ENCODE measurements around the gene CCND1. TPM values are rescaled to one million over a fixed set of nuclear protein-coding genes. Genes with fewer than 3 reads are reported as not detected.

The CCND1 gene
- total RNA-seq, 1 experiment from 2014 or later: 331 TPM

DNA sequence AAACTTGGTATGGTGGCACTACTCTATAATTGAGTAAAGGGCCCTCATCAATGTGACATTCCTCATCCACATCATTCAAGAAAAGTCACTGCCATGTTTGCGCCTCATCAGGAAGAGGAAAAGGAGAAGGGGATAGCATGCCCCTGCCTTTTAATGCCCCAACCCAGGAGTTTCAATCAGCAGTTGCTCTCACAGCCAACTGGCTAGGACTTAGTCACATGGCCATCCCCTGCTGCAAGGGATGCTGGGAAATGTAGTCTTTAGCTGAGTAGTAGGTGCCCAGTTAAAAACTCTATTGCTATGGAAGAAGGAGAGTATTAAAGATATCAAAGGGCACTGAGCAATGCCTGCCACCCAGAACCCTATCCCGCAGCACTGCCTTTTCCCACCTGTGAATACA, 10.9 kb upstream of the CCND1 start:
- ChIA-PET CTCF (interaction anchor here (0.7 to 1.0 kb wide), 2 partner anchors 9 to 54 kb away, joined by 3 read pairs; no protein-coding TSS in a partner anchor), POLR2A (interaction anchor here (0.6 kb wide), 1 partner anchor 203 kb away, joined by 4 read pairs; no protein-coding TSS in a partner anchor)
- Histone ChIP-seq H3K36me3 (ENCODE audit: control insufficient read depth, insufficient read depth, low read length) (no peaks in the 10 kb centered on the region), H3K4me3 (ENCODE audit: low read depth, low read length) (no peak overlapping the region), H3K4me1 (peaks cover 10% of the 10 kb centered on the region), H3K9me3 (peaks cover 13% of the 10 kb centered on the region; the same call in 1 of the 2 replicates), H3K27me3 (replicated peaks; ENCODE audit: control insufficient read depth, insufficient read depth, low read length) (no peaks in the 10 kb centered on the region)
- no peaks in the 10 kb centered on the region for H3K27me3 Mint-ChIP-seq (ENCODE audit: insufficient read depth, unreplicated experiment)
- peak; percentile 71 to 76 for DNase-seq
- H3K9me3 Mint-ChIP-seq (ENCODE audit: unreplicated experiment): peaks cover 9% of the 10 kb centered on the region
- peaks cover 6% of the 10 kb centered on the region for H3K36me3 Mint-ChIP-seq (ENCODE audit: insufficient read depth, unreplicated experiment)
- H3K4me3 Mint-ChIP-seq (ENCODE audit: unreplicated experiment): no peak overlapping the region
- TF ChIP-seq, protein P1, sequence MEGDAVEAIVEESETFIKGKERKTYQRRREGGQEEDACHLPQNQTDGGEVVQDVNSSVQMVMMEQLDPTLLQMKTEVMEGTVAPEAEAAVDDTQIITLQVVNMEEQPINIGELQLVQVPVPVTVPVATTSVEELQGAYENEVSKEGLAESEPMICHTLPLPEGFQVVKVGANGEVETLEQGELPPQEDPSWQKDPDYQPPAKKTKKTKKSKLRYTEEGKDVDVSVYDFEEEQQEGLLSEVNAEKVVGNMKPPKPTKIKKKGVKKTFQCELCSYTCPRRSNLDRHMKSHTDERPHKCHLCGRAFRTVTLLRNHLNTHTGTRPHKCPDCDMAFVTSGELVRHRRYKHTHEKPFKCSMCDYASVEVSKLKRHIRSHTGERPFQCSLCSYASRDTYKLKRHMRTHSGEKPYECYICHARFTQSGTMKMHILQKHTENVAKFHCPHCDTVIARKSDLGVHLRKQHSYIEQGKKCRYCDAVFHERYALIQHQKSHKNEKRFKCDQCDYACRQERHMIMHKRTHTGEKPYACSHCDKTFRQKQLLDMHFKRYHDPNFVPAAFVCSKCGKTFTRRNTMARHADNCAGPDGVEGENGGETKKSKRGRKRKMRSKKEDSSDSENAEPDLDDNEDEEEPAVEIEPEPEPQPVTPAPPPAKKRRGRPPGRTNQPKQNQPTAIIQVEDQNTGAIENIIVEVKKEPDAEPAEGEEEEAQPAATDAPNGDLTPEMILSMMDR (IDR thresholded peaks at IDR 0.05; ENCODE audit: insufficient read depth in 1 of 2, low read depth in 1 of 2, low read length in 1 of 2, severe bottlenecking in 1 of 2, unreplicated experiment in 1 of 2): no peak
- intact Hi-C loops (cut with micrococcal nuclease; ENCODE audit: unreplicated experiment): no loop called here
- no TSS peak for BruUV-seq (replicated peaks)
- peak overlapping the region; percentile 18 for H3K27ac Mint-ChIP-seq (ENCODE audit: unreplicated experiment)
- H3K4me1 Mint-ChIP-seq (ENCODE audit: low read depth, unreplicated experiment): peaks cover 19% of the 10 kb centered on the region

DNA sequence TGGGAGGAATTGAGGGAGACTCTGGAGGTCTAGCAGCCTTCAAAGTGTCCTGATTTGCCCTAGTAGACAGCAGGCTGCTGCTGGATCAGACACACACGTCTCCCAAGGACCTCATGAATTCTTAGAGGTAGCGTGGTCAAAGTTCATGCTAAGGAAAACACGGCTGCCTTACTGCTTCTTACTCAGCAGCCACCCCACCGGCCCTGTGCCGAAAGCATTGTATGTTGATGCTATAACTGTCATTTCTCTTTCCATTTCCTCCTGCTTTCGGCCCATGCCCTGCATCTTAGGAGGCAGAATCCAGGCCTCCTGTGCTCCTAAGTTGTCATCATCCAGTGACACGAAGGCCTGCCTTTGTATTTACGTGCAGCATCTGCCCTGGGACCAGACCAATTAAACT, 10.5 kb upstream of the CCND1 start:
- Mint-ChIP-seq H3K36me3 (ENCODE audit: insufficient read depth, unreplicated experiment) (peaks cover 6% of the 10 kb centered on the region), H3K4me1 (ENCODE audit: low read depth, unreplicated experiment) (peaks cover 23% of the 10 kb centered on the region), H3K9me3 (ENCODE audit: unreplicated experiment) (peaks cover 9% of the 10 kb centered on the region), H3K27me3 (ENCODE audit: insufficient read depth, unreplicated experiment) (no peaks in the 10 kb centered on the region), H3K4me3 (ENCODE audit: unreplicated experiment) (no peak overlapping the region), H3K27ac (ENCODE audit: unreplicated experiment) (peak overlapping the region; percentile 24)
- H3K36me3 ChIP-seq (ENCODE audit: control insufficient read depth, insufficient read depth, low read length): no peaks in the 10 kb centered on the region
- TF ChIP-seq, protein P1 (IDR thresholded peaks at IDR 0.05; ENCODE audit: insufficient read depth in 1 of 2, low read depth in 1 of 2, low read length in 1 of 2, severe bottlenecking in 1 of 2, unreplicated experiment in 1 of 2): no peak
- peaks cover 13% of the 10 kb centered on the region; the same call in 1 of the 2 replicates for H3K9me3 ChIP-seq
- POLR2A ChIA-PET: no interaction called here
- DNase-seq: peak; percentile 37 to 65
- BruUV-seq (replicated peaks): no TSS peak
- H3K4me3 ChIP-seq (ENCODE audit: low read depth, low read length): no peak overlapping the region
- CTCF ChIA-PET: interaction anchor here (1.0 kb wide), 1 partner anchor 55 kb away, joined by 3 read pairs; no protein-coding TSS in a partner anchor
- intact Hi-C loops (cut with micrococcal nuclease; ENCODE audit: unreplicated experiment): no loop called here
- no peaks in the 10 kb centered on the region for H3K27me3 ChIP-seq (replicated peaks; ENCODE audit: control insufficient read depth, insufficient read depth, low read length)
- H3K4me1 ChIP-seq: peaks cover 12% of the 10 kb centered on the region

DNA sequence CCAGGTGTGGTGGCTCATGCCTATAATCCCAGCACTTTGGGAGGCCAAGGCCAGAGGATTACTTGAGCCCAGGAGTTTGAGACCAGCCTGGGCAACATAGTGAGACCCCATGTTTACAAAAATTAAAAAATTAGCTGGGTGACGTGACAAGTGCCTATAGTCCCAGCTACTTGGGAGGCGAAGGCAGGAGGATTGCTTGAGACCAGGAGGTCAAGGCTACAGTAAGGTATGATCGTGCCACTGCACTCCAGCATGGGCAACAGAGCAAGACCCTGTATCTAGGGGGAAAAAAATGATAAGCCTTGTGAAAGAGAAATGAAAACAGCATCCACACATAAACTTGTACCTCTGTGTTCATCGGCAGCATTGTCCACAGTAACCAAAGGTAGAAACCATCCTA, 8.1 kb upstream of the CCND1 start:
- ChIA-PET CTCF (no interaction called here), POLR2A (interaction anchor here (0.6 kb wide), 1 partner anchor 359 kb away, joined by 3 read pairs; no protein-coding TSS in a partner anchor)
- Mint-ChIP-seq H3K36me3 (ENCODE audit: insufficient read depth, unreplicated experiment) (peaks cover 18% of the 10 kb centered on the region), H3K27ac (ENCODE audit: unreplicated experiment) (no peak overlapping the region), H3K4me1 (ENCODE audit: low read depth, unreplicated experiment) (peaks cover 29% of the 10 kb centered on the region), H3K9me3 (ENCODE audit: unreplicated experiment) (peaks cover 9% of the 10 kb centered on the region), H3K4me3 (ENCODE audit: unreplicated experiment) (no peak overlapping the region), H3K27me3 (ENCODE audit: insufficient read depth, unreplicated experiment) (no peaks in the 10 kb centered on the region)
- TF ChIP-seq, protein P1 (IDR thresholded peaks at IDR 0.05; ENCODE audit: insufficient read depth in 1 of 2, low read depth in 1 of 2, low read length in 1 of 2, severe bottlenecking in 1 of 2, unreplicated experiment in 1 of 2): no peak
- Histone ChIP-seq H3K9me3 (peaks cover 13% of the 10 kb centered on the region; the same call in 1 of the 2 replicates), H3K4me3 (ENCODE audit: low read depth, low read length) (no peak overlapping the region), H3K27me3 (replicated peaks; ENCODE audit: control insufficient read depth, insufficient read depth, low read length) (no peaks in the 10 kb centered on the region), H3K36me3 (ENCODE audit: control insufficient read depth, insufficient read depth, low read length) (no peaks in the 10 kb centered on the region), H3K4me1 (peaks cover 29% of the 10 kb centered on the region)
- DNase-seq: peak in 1 of 2 experiments; percentile 10
- no TSS peak for BruUV-seq (replicated peaks)
- intact Hi-C loops (cut with micrococcal nuclease; ENCODE audit: unreplicated experiment): no loop called here
